Cardiac muscle cell (in vitro differentiated cells and primary cell): ENCODE data around the gene FBXL2. TPM values are rescaled to one million over a fixed set of nuclear protein-coding genes. Genes with fewer than 3 reads are reported as not detected.
A peak's percentile ranks its signal among the peaks of the same experiment; 100 is the strongest.

Experiments
- DNase-seq, 2 donors: peaks; one replicate each; pipeline versions ENCODE4 v3.0.0 to v3.0.0-alpha.2; 2010 to 2017; ENCODE audit warnings: low read depth in 1 of 2, low spot score in 1 of 2
- H3K27ac ChIP-seq: fragments of 200-600 bp; sonication (generic); 2 replicates; pipeline ENCODE4 v1.5.1; 2016
- H3K27me3 ChIP-seq: fragments of 200-600 bp; sonication (generic); 2 replicates; pipeline ENCODE4 v1.6.0; 2016; ENCODE audit warnings: control low read depth
- H3K36me3 ChIP-seq: fragments of 200-600 bp; sonication (generic); 2 replicates; pipeline ENCODE4 v1.5.1; 2016; ENCODE audit warnings: control low read depth
- H3K4me1 ChIP-seq: fragments of 200-600 bp; sonication (generic); 2 replicates; pipeline ENCODE4 v1.8.1; 2017; ENCODE audit warnings: low read depth, mild to moderate bottlenecking, mixed run types
- H3K4me3 ChIP-seq: fragments of 200-600 bp; sonication (generic); 2 replicates; pipeline ENCODE4 v1.5.1; 2016; ENCODE audit warnings: mild to moderate bottlenecking
- H3K9me3 ChIP-seq: fragments of 200-600 bp; sonication (generic); 2 replicates; pipeline ENCODE4 v1.5.1; 2017; ENCODE audit warnings: low read depth, mild to moderate bottlenecking, control low read depth
- CTCF ChIP-seq: IDR thresholded peaks from 2 replicates; pipeline ENCODE4 v1.5.1; 2012; ENCODE audit warnings: low read depth, mild to moderate bottlenecking, low read length
- polyA plus RNA-seq: library from polyadenylated mRNA; unstranded; fragments of >200 nt; fragmentation: Nextera tagmentation; extraction: Ambion mirVana; gene quantifications from 2 replicates; pipeline ENCODE4 v1.2.1, GENCODE V29; 2016
- total RNA-seq: library from RNA; depleted of rRNA; stranded (reverse); fragments of >200 nt; gene quantifications from 2 replicates; pipeline ENCODE4 v1.2.3, GENCODE V29; 2016

Gene FBXL2
- total and polyA plus RNA-seq, 2 experiments from 2014 or later, result 17.5 to 27.6 TPM

DNA sequence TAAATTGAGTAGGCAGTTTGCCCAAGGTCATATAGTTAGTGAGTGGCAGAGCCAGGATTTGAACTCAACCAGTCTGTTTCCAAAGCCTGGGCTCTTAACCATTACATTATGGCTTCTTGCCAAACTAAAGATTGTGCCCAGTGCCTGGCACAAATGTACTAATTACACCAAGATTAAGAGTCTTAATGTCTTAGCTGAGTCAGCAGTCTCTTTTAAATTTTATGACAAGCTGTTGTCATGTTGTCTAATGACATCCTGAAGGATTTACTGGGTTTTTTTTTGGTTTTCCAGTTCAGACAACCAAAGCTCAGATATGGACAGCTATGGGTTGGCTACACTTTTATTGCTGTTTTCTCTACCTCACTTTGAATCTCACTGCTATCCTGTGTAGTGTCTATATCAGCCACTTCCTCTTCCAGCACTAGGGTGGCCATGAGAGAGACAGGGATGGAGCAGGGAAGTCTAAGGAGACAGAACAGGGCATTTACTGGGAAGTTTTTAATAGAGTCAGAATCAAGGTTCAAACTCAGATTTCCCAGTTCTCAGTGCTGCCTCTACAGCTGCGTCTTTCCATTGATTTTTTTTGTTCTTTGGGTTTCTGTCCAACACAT lies 10.5 kb downstream of the FBXL2 start:
- DNase-seq, result no peak
- Histone ChIP-seq H3K36me3 (no peaks in the 10 kb centered on the region), H3K4me1 (no peaks in the 10 kb centered on the region), H3K27ac (no peak overlapping the region), H3K9me3 (no peaks in the 10 kb centered on the region), H3K27me3 (no peaks in the 10 kb centered on the region), H3K4me3 (no peak overlapping the region)
- TF ChIP-seq CTCF, result no peak

- H3K27me3 ChIP-seq, result no peaks in the 10 kb centered on the region
- no peaks in the 10 kb centered on the region for H3K4me1 ChIP-seq
- TF ChIP-seq CTCF, result no peak
- no peak overlapping the region for H3K4me3 ChIP-seq
- no peak overlapping the region for H3K27ac ChIP-seq
- no peaks in the 10 kb centered on the region for H3K9me3 ChIP-seq
- no peaks in the 10 kb centered on the region for H3K36me3 ChIP-seq
- DNase-seq, result peak in 1 of 2 donors; percentile 34
Measured at GRCh38 chr3:33299395-33300081, 22.3 kb downstream of the FBXL2 start.

- no peaks in the 10 kb centered on the region for H3K27me3 ChIP-seq
- no peak for TF ChIP-seq CTCF
- no peaks in the 10 kb centered on the region for H3K4me1 ChIP-seq
- no peak overlapping the region for H3K27ac ChIP-seq
- no peaks in the 10 kb centered on the region for H3K9me3 ChIP-seq
- DNase-seq, result peak in 1 of 2 donors; percentile 69
- H3K36me3 ChIP-seq, result no peaks in the 10 kb centered on the region
- no peak overlapping the region for H3K4me3 ChIP-seq
Measured at GRCh38 chr3:33312361-33312760, 35.1 kb downstream of the FBXL2 start.

DNA sequence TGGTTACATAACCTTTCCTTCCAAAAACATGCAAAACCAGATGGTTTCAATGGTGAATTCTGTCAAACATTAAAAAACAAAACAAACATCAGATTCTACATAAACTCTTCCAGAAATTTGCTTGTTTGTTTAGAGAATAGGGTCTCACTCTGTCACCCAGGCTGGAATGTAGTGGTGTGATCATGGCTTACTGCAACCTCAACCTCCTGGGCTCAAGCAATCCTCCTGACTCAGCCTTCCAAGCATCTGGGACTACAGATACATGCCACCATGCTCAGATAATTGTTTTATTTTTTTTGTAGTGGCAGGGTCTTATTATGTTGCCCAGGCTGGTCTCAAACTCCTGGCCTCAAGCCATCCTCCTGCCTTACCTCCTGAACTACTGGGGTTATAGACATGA lies 36.1 kb downstream of the FBXL2 start:
- peaks cover 7% of the 10 kb centered on the region for H3K4me1 ChIP-seq
- DNase-seq, result no peak
- no peak overlapping the region for H3K4me3 ChIP-seq
- H3K36me3 ChIP-seq, result no peaks in the 10 kb centered on the region
- H3K27ac ChIP-seq, result no peak overlapping the region
- no peak for TF ChIP-seq CTCF
- no peaks in the 10 kb centered on the region for H3K9me3 ChIP-seq
- H3K27me3 ChIP-seq, result no peaks in the 10 kb centered on the region

DNA sequence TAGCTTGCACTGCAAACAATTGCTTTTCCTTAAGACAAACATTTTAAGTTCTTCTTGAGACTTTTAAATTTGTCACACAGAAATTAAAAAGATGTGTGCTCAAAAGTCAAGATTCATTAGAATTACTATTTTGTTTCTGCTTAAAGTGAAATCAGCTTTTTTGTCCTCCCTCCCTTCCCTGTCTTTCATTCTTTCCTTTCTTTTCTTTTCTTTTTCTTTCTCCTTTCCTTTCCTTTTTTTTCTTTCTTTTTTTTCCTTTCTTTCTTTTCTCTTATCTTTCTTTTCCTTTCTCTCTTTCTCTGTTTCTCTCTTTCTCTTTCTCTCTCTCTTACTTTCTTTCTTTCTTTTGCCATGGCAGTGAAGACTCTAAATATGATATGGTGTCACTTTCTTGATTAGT lies 37.8 kb downstream of the FBXL2 start:
- Histone ChIP-seq H3K4me1 (peaks cover 12% of the 10 kb centered on the region), H3K27me3 (no peaks in the 10 kb centered on the region), H3K9me3 (no peaks in the 10 kb centered on the region), H3K36me3 (no peaks in the 10 kb centered on the region), H3K27ac (no peak overlapping the region), H3K4me3 (no peak overlapping the region)
- TF ChIP-seq CTCF, result no peak
- DNase-seq, result no peak
